GM23338 (cell line): Measurements from ENCODE around the gene KLHL5. TPM values are rescaled to one million over a fixed set of nuclear protein-coding genes. Genes with fewer than 3 reads are reported as not detected.
"Not testable (repeated sequence)": the region's sequence is repeated elsewhere in the genome, so short reads cannot be mapped to it uniquely, and the experiment has no call there.

Source experiments
- ATAC-seq: fragments of 200-7000 bp; cut with Tn5 transposase; 3 replicates; pipeline ENCODE4 v1.9.1; 2020
- DNase-seq: peaks from one replicate; pipeline ENCODE4 v3.0.0-alpha.2; 2015; ENCODE audit warnings: low spot score
- H2AFZ ChIP-seq: fragments of 200-600 bp; sonication (generic); 2 replicates; pipeline ENCODE4 v1.8.0; 2016; ENCODE audit warnings: antibody characterized with exemption, mild to moderate bottlenecking, moderate library complexity
- H3F3A ChIP-seq: fragments of 200-600 bp; sonication (generic); replicated peaks from 2 replicates; pipeline ENCODE4 v1.8.0; 2017; ENCODE audit warnings: antibody characterized with exemption, mixed run types, low read depth
- H3K27ac ChIP-seq: fragments of 200-600 bp; sonication (generic); 2 replicates; pipeline ENCODE4 v1.6.1; 2016; ENCODE audit warnings: low read depth
- H3K27me3 ChIP-seq: fragments of 200-600 bp; sonication (generic); 2 replicates; pipeline ENCODE4 v1.8.0; 2016; ENCODE audit warnings: mild to moderate bottlenecking, mixed run types, moderate library complexity; ENCODE audit not compliant: insufficient read depth
- H3K36me3 ChIP-seq: fragments of 200-600 bp; sonication (generic); 2 replicates; pipeline ENCODE4 v1.8.0; 2016; ENCODE audit warnings: mild to moderate bottlenecking; ENCODE audit not compliant: insufficient read depth
- H3K4me1 ChIP-seq: fragments of 200-600 bp; sonication (generic); 2 replicates; pipeline ENCODE4 v1.8.0; 2016; ENCODE audit warnings: mild to moderate bottlenecking, moderate library complexity; ENCODE audit not compliant: insufficient read depth
- H3K4me2 ChIP-seq: fragments of 200-600 bp; sonication (generic); 2 replicates; pipeline ENCODE4 v1.7.1; 2017; ENCODE audit warnings: mixed run types
- H3K4me3 ChIP-seq: fragments of 200-600 bp; sonication (generic); 2 replicates; pipeline ENCODE4 v1.6.1; 2016; ENCODE audit warnings: mixed run types
- H3K79me2 ChIP-seq: fragments of 200-600 bp; sonication (generic); replicated peaks from 2 replicates; pipeline ENCODE4 v1.8.0; 2017; ENCODE audit warnings: mild to moderate bottlenecking; ENCODE audit not compliant: insufficient read depth
- H3K9me2 ChIP-seq: fragments of 200-600 bp; sonication (generic); 2 replicates; pipeline ENCODE4 v1.8.0; 2017; ENCODE audit not compliant: insufficient read depth
- H4K20me1 ChIP-seq: fragments of 200-600 bp; sonication (generic); replicated peaks from 2 replicates; pipeline ENCODE4 v1.8.0; 2017; ENCODE audit warnings: mild to moderate bottlenecking; ENCODE audit not compliant: insufficient read depth
- H3K27ac Mint-ChIP-seq: 2 replicates; pipeline ENCODE4 v1.8.0; 2020; ENCODE audit warnings: inconsistent platforms, mild to moderate bottlenecking, moderate library complexity, mixed read lengths
- H3K27me3 Mint-ChIP-seq: 3 replicates; pipeline ENCODE4 v1.8.0; 2022; ENCODE audit warnings: low read depth, mild to moderate bottlenecking, moderate library complexity, mixed read lengths, inconsistent platforms; ENCODE audit not compliant: insufficient read depth, poor library complexity
- H3K36me3 Mint-ChIP-seq: 3 replicates; pipeline ENCODE4 v1.8.0; 2021; ENCODE audit warnings: low read depth, mild to moderate bottlenecking, inconsistent platforms, moderate library complexity, mixed read lengths
- H3K4me1 Mint-ChIP-seq: 3 replicates; pipeline ENCODE4 v1.8.0; 2020; ENCODE audit warnings: mild to moderate bottlenecking, inconsistent platforms, mixed read lengths
- H3K4me3 Mint-ChIP-seq: 3 replicates; pipeline ENCODE4 v1.8.0; 2021; ENCODE audit warnings: moderate library complexity, mild to moderate bottlenecking, inconsistent platforms, mixed read lengths
- H3K9me3 Mint-ChIP-seq: 3 replicates; pipeline ENCODE4 v1.8.0; 2020; ENCODE audit warnings: moderate library complexity, mild to moderate bottlenecking, inconsistent platforms, mixed read lengths
- EZH2phosphoT487 ChIP-seq: fragments of 200-600 bp; sonication (generic); IDR thresholded peaks from one replicate; pipeline ENCODE4 v1.8.1; 2018; ENCODE audit warnings: antibody characterized with exemption; ENCODE audit not compliant: unreplicated experiment
- JUNB ChIP-seq: IDR thresholded peaks from one replicate; pipeline ENCODE4 v1.6.1; 2016; ENCODE audit warnings: antibody characterized with exemption; ENCODE audit not compliant: unreplicated experiment
- NANOG ChIP-seq: IDR thresholded peaks from 2 replicates; pipeline ENCODE4 v1.6.1; 2016; ENCODE audit warnings: antibody characterized with exemption, borderline replicate concordance
- POLR2AphosphoS5 ChIP-seq: IDR thresholded peaks from 2 replicates; pipeline ENCODE4 v1.6.1; 2016; ENCODE audit warnings: antibody characterized with exemption, low read depth
- STAT1 ChIP-seq: IDR thresholded peaks from one replicate; pipeline ENCODE4 v1.6.1; 2016; ENCODE audit warnings: antibody characterized with exemption; ENCODE audit not compliant: unreplicated experiment
- ZNF114 ChIP-seq: fragments of 250-450 bp; sonication (Bioruptor Pico); IDR thresholded peaks from 2 replicates; pipeline ENCODE4 v1.5.0; 2020; ENCODE audit warnings: mild to moderate bottlenecking, moderate library complexity
- ZNF331 ChIP-seq: fragments of 250-450 bp; sonication (Bioruptor Pico); IDR thresholded peaks from 2 replicates; pipeline ENCODE4 v1.5.0; 2020; ENCODE audit warnings: low read depth, mild to moderate bottlenecking, moderate library complexity
- polyA plus RNA-seq: library from polyadenylated mRNA; unstranded; fragments of >200 nt; fragmentation: Nextera tagmentation; extraction: Ambion mirVana; gene quantifications from 2 replicates; pipeline ENCODE4 v1.2.1, GENCODE V29; 2016
- total RNA-seq: library from RNA; depleted of rRNA; stranded (reverse); fragments of >200 nt; shearing (Covaris generic); gene quantifications from 2 replicates; pipeline ENCODE4 v1.2.3, GENCODE V29; 2014
- TF ChIP-seq, protein P1 (sequence below), 2 experiments: fragments of 200-600 bp in 1 of 2; sonication (generic) in 1 of 2; conservative IDR thresholded peaks; 2 replicates each; pipeline versions ENCODE4 v1.5.1 to v1.6.1; 2016 to 2017; ENCODE audit warnings: antibody characterized with exemption in 2 of 2, low read depth in 2 of 2, mild to moderate bottlenecking in 2 of 2, moderate library complexity in 1 of 2
- TF ChIP-seq, protein P2 (sequence below): IDR thresholded peaks from one replicate; pipeline ENCODE4 v1.6.1; 2018; ENCODE audit warnings: antibody characterized with exemption; ENCODE audit not compliant: unreplicated experiment
- TF ChIP-seq, protein P3 (sequence below): IDR thresholded peaks from 2 replicates; pipeline ENCODE4 v1.6.1; 2016; ENCODE audit warnings: antibody characterized with exemption

The KLHL5 gene
- total and polyA plus RNA-seq, 2 experiments from 2014 or later, result 9.4 to 24.5 TPM

DNA sequence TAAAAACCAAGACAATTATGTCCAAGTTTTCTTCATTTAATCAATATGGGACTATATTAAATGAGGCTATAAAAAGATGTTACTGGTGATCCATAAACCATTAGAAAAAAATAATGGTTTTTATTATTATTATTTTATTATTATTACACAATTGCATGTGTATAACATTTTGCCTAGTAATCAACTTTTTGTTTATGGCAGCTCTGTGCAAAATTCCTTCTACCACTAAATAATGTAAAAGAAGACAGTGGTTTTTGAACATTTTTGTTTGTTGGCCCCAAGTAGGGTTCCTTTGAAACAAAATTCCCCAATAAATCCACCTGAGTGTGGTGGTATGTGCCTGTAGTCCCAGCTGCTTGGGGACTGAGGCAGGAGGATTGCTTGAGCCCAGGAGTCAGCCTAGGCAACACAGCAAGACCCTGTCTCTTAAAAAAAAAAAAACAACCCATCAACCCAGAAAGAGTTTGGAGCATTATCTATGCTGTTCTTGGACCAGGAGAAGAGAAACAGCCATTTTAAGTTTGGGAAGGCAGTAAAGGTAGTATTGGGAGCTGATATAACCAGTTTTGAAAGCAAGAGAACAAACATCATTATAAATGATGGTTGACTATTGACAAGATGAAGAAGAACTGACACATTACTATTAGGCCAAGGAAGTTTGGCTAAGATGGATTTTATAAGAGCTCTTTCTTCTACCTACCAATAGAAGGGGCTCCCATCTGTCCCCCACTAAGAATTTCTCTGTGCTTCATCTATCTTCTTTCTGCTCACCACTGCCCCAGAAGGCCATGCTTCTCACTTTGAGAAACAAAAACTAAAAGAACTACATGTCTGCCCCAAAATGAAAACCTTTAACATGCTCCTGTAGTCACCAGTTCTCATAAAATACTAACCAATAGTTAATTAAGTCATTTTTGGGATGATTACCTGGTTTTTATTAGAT, 32.0 kb upstream of the KLHL5 start:
- Histone ChIP-seq H3K4me2 (no peak overlapping the region), H2AFZ (peak overlapping the region; percentile 72; the same call in 1 of the 2 replicates), H3F3A (no peaks in the 10 kb centered on the region), H3K9me2 (no peaks in the 10 kb centered on the region), H3K4me3 (no peak overlapping the region), H4K20me1 (no peaks in the 10 kb centered on the region), H3K27ac (no peak overlapping the region), H3K27me3 (no peaks in the 10 kb centered on the region), H3K4me1 (no peaks in the 10 kb centered on the region), H3K36me3 (no peaks in the 10 kb centered on the region), H3K79me2 (no peaks in the 10 kb centered on the region)
- Mint-ChIP-seq H3K4me1 (no peaks in the 10 kb centered on the region), H3K36me3 (no peaks in the 10 kb centered on the region), H3K27me3 (peaks cover 1% of the 10 kb centered on the region), H3K9me3 (no peaks in the 10 kb centered on the region), H3K4me3 (no peak overlapping the region), H3K27ac (no peak overlapping the region)
- TF ChIP-seq, protein P1, sequence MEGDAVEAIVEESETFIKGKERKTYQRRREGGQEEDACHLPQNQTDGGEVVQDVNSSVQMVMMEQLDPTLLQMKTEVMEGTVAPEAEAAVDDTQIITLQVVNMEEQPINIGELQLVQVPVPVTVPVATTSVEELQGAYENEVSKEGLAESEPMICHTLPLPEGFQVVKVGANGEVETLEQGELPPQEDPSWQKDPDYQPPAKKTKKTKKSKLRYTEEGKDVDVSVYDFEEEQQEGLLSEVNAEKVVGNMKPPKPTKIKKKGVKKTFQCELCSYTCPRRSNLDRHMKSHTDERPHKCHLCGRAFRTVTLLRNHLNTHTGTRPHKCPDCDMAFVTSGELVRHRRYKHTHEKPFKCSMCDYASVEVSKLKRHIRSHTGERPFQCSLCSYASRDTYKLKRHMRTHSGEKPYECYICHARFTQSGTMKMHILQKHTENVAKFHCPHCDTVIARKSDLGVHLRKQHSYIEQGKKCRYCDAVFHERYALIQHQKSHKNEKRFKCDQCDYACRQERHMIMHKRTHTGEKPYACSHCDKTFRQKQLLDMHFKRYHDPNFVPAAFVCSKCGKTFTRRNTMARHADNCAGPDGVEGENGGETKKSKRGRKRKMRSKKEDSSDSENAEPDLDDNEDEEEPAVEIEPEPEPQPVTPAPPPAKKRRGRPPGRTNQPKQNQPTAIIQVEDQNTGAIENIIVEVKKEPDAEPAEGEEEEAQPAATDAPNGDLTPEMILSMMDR (conservative IDR thresholded peaks at IDR 0.05; ENCODE audit: low read depth in 2 of 2), result no peak
- DNase-seq (no peak), ATAC-seq (no peak)

DNA sequence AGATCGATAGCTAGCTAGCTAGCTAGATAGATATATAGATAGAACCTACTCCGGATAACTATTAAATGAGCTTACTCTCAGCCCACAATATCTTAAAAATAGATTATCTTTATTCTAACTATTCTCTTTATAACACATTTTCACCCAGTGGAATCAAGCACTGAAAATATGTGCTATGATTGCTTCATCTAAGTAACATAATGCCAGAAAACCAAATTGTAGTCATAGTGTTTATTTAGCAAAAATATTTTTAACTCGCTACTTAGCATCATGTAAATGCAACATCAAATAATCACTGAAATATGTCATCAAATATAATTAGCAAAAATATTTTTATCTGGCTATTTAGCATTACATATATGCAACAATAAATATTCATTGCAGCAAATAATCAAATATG, 31.3 kb upstream of the KLHL5 start:
- no peaks in the 10 kb centered on the region for H3F3A ChIP-seq
- no peaks in the 10 kb centered on the region for H3K4me1 Mint-ChIP-seq
- no peaks in the 10 kb centered on the region for H3K27me3 ChIP-seq
- no peaks in the 10 kb centered on the region for H3K9me2 ChIP-seq
- H3K9me3 Mint-ChIP-seq, result no peaks in the 10 kb centered on the region
- no peaks in the 10 kb centered on the region for H3K4me1 ChIP-seq
- H3K27ac Mint-ChIP-seq, result no peak overlapping the region
- no peak overlapping the region for H3K4me3 Mint-ChIP-seq
- H3K27ac ChIP-seq, result no peak overlapping the region
- peak overlapping the region; percentile 72; the same call in 1 of the 2 replicates for H2AFZ ChIP-seq
- H3K36me3 ChIP-seq, result no peaks in the 10 kb centered on the region
- no peak for ATAC-seq
- H4K20me1 ChIP-seq, result no peaks in the 10 kb centered on the region
- H3K27me3 Mint-ChIP-seq, result peaks cover 1% of the 10 kb centered on the region
- no peak for DNase-seq
- no peak overlapping the region for H3K4me2 ChIP-seq
- no peaks in the 10 kb centered on the region for H3K79me2 ChIP-seq
- TF ChIP-seq ZNF114 (CRISPR knock-in tag) (no peak), EZH2phosphoT487 (no peak), JUNB (no peak), STAT1 (no peak), ZNF331 (no peak), POLR2AphosphoS5 (no peak), NANOG (no peak)
- TF ChIP-seq, protein P2, sequence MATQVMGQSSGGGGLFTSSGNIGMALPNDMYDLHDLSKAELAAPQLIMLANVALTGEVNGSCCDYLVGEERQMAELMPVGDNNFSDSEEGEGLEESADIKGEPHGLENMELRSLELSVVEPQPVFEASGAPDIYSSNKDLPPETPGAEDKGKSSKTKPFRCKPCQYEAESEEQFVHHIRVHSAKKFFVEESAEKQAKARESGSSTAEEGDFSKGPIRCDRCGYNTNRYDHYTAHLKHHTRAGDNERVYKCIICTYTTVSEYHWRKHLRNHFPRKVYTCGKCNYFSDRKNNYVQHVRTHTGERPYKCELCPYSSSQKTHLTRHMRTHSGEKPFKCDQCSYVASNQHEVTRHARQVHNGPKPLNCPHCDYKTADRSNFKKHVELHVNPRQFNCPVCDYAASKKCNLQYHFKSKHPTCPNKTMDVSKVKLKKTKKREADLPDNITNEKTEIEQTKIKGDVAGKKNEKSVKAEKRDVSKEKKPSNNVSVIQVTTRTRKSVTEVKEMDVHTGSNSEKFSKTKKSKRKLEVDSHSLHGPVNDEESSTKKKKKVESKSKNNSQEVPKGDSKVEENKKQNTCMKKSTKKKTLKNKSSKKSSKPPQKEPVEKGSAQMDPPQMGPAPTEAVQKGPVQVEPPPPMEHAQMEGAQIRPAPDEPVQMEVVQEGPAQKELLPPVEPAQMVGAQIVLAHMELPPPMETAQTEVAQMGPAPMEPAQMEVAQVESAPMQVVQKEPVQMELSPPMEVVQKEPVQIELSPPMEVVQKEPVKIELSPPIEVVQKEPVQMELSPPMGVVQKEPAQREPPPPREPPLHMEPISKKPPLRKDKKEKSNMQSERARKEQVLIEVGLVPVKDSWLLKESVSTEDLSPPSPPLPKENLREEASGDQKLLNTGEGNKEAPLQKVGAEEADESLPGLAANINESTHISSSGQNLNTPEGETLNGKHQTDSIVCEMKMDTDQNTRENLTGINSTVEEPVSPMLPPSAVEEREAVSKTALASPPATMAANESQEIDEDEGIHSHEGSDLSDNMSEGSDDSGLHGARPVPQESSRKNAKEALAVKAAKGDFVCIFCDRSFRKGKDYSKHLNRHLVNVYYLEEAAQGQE, result no peak
- TF ChIP-seq, protein P3, sequence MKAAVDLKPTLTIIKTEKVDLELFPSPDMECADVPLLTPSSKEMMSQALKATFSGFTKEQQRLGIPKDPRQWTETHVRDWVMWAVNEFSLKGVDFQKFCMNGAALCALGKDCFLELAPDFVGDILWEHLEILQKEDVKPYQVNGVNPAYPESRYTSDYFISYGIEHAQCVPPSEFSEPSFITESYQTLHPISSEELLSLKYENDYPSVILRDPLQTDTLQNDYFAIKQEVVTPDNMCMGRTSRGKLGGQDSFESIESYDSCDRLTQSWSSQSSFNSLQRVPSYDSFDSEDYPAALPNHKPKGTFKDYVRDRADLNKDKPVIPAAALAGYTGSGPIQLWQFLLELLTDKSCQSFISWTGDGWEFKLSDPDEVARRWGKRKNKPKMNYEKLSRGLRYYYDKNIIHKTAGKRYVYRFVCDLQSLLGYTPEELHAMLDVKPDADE, result no peak
- no peaks in the 10 kb centered on the region for H3K36me3 Mint-ChIP-seq
- H3K4me3 ChIP-seq, result no peak overlapping the region

DNA sequence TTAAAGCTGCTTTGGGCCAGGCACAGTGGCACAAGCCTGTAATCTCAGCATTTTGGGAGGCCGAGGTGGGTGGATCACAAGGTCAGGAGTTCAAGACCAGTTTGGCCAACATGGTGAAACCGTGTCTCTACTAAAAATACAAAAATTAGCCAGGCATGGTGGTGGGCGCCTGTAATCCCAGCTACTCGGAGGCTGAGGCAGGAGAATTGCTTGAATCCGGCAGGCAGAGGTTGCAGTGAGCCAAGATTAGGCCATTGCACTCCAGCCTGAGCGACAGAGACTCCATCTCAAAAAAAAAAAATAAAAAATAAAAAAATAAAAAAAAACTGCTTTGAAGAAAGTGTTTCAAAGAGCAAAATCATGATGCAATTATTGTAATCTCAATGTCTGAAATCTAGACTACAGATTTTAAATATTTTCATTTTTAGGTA, 30.4 kb upstream of the KLHL5 start:
- H3K36me3 ChIP-seq, H3K9me2 ChIP-seq, H3K4me3 ChIP-seq, H3K4me2 ChIP-seq, DNase-seq, ATAC-seq, H3K4me1 ChIP-seq, H4K20me1 ChIP-seq, H3F3A ChIP-seq, H3K27ac Mint-ChIP-seq, H3K27me3 Mint-ChIP-seq, H3K9me3 Mint-ChIP-seq, H3K36me3 Mint-ChIP-seq, H3K27ac ChIP-seq, H3K4me3 Mint-ChIP-seq, H3K27me3 ChIP-seq, H3K4me1 Mint-ChIP-seq, H2AFZ ChIP-seq, H3K79me2 ChIP-seq: not testable (repeated sequence)
